A673 (cell line): ENCODE data around the gene TMEM8B. TPM values are rescaled to one million over a fixed set of nuclear protein-coding genes. Genes with fewer than 3 reads are reported as not detected.

Experiments
- Bru-seq: library from RNA; stranded (reverse); fragments of 400-500 nt; gene quantifications from one replicate; lab custom pipeline; 2021; lab: Mats Ljungman, UMichigan
- BruChase-seq, 2 experiments: library from RNA; stranded (reverse); fragments of 400-500 nt; gene quantifications; one replicate each; lab custom pipeline; 2021; lab: Mats Ljungman, UMichigan
- BruUV-seq: library from RNA; stranded (reverse); fragments of 400-500 nt; replicated peaks from 2 replicates; lab custom pipeline; 2021; lab: Mats Ljungman, UMichigan
- CTCF ChIA-PET: fragments of 300-600 bp; sonication (Branson Sonifier 250); formaldehyde crosslinking; loops from one replicate; lab custom pipeline; 2022; ENCODE audit warnings: antibody characterized with exemption; lab: Charles Lee
- POLR2A ChIA-PET: fragments of 300-600 bp; sonication (Branson Sonifier 250); formaldehyde crosslinking; loops from one replicate; lab custom pipeline; 2022; ENCODE audit warnings: antibody characterized with exemption; ENCODE audit not compliant: low non-redundant PET; lab: Charles Lee
- DNase-seq: peaks from one replicate; pipeline ENCODE4 v3.0.0-alpha.2; 2015; ENCODE audit warnings: low spot score
- H3K27ac ChIP-seq: fragments of 200-600 bp; sonication (generic); 2 replicates; pipeline ENCODE4 v1.5.1; 2016; ENCODE audit warnings: mixed run types, low read depth, mild to moderate bottlenecking, mixed read lengths, antibody characterized with exemption, low read length; ENCODE audit not compliant: poor library complexity, severe bottlenecking
- H3K27me3 ChIP-seq: fragments of 200-600 bp; sonication (generic); replicated peaks from 2 replicates; pipeline ENCODE4 v1.6.1; 2017; ENCODE audit warnings: mixed run types, low read depth, mild to moderate bottlenecking, mixed read lengths, antibody characterized with exemption, low read length; ENCODE audit not compliant: insufficient read depth, poor library complexity
- H3K36me3 ChIP-seq: fragments of 200-600 bp; sonication (generic); 2 replicates; pipeline ENCODE4 v1.6.1; 2016; ENCODE audit warnings: mixed run types, mild to moderate bottlenecking, mixed read lengths, antibody characterized with exemption, low read length; ENCODE audit not compliant: insufficient read depth, poor library complexity, severe bottlenecking
- H3K4me1 ChIP-seq: fragments of 200-600 bp; sonication (generic); 2 replicates; pipeline ENCODE4 v1.6.1; 2017; ENCODE audit warnings: mixed run types, mild to moderate bottlenecking, mixed read lengths, antibody characterized with exemption, low read length; ENCODE audit not compliant: insufficient read depth, poor library complexity, severe bottlenecking
- H3K4me3 ChIP-seq: fragments of 200-600 bp; sonication (generic); 2 replicates; pipeline ENCODE4 v1.5.1; 2016; ENCODE audit warnings: low read depth, mixed run types, mild to moderate bottlenecking, mixed read lengths, low read length; ENCODE audit not compliant: poor library complexity, severe bottlenecking
- H3K9me3 ChIP-seq: fragments of 200-600 bp; sonication (generic); 2 replicates; pipeline ENCODE4 v1.6.1; 2016; ENCODE audit warnings: mixed run types, low read depth, mild to moderate bottlenecking, mixed read lengths, antibody characterized with exemption, low read length; ENCODE audit not compliant: poor library complexity, severe bottlenecking
- CTCF ChIP-seq: fragments of 300-800, 200-600 bp; sonication (generic); conservative IDR thresholded peaks from 2 replicates; pipeline ENCODE4 v1.5.1; 2017; ENCODE audit warnings: low read depth, mild to moderate bottlenecking, antibody characterized with exemption, low read length, moderate library complexity, mixed read lengths
- EZH2 ChIP-seq: fragments of 200-600 bp; sonication (generic); IDR thresholded peaks from 2 replicates; pipeline ENCODE4 v1.6.1; 2017; ENCODE audit warnings: borderline replicate concordance, low read depth, mild to moderate bottlenecking, mixed read lengths, antibody characterized with exemption, low read length; ENCODE audit not compliant: poor library complexity, severe bottlenecking
- intact Hi-C: fragments of 100-400 bp; cut with micrococcal nuclease; formaldehyde crosslinking; loops from one replicate; pipeline ENCODE4 v1.10.0; 2022; ENCODE audit not compliant: unreplicated experiment
- long read RNA-seq: library from polyadenylated mRNA; stranded (forward); transcript quantifications from one replicate; pipeline ENCODE4 v2.0.0, GENCODE V29; 2022
- total RNA-seq: library from RNA; stranded (reverse); gene quantifications from 2 replicates; pipeline ENCODE4 v1.2.3, GENCODE V29; 2021

The TMEM8B gene
- total RNA-seq (6.9 and 10.9 TPM in 2 replicates), Bru-seq, nascent RNA (percentile 39 among the genes with signal in this experiment), BruChase-seq, experiment 1, labeled RNA remaining after a 2-hour chase (percentile 48 among the genes with signal in this experiment), BruChase-seq, experiment 2, labeled RNA remaining after a 6-hour chase (percentile 43 among the genes with signal in this experiment)
- long read RNA-seq, partial matches to known transcripts, result 6 of 15 reads
- long read RNA-seq, other reads (novel, unspliced or antisense), result 8 of 15 reads

DNA sequence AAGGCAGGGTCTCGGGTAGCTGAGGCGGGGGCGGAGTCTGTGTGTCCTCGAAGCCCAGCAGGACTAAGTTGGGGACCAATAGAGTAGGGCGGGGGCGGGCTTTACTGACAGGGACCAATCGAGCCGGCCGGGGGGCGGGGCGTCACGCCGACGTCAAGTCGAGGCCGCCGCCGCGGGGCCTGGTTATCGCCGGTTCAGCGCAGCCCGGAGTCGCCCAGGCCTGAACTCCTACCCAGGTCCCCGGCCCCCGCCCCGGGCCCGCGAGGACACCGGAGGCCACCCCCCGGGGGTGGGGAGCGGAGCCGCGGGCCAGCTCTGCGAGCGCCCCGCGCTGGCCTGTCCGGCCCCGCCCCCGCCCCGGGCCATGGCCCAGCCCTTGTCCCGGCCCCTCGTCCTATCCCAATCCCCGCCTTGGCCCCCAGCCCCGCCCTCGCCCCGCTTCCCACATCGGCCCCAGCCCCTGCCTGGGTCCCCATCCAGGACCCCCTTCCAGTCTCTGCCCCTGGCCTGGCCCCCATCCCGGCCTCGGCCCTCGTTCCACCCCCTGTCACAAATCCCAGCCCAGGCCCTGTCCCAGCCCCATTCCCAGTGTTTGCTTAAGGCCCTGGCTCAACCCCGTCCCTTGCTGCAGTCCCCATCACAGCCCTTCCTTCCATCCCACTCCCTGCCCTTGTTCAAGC is at the start of gene TMEM8B:
Gene TMEM8B (plus strand): TSS at position 145 of the 680 bp plus-strand sequence. CDS start 220 bp downstream, at position 365.
- Histone ChIP-seq H3K36me3 (no peaks in the 10 kb centered on the region), H3K27me3 (no peaks in the 10 kb centered on the region), H3K27ac (peak within 1 kb of the TSS; percentile 63), H3K4me3 (peak within 1 kb of the TSS; percentile 61), H3K9me3 (no peaks in the 10 kb centered on the region), H3K4me1 (peaks cover 9% of the 10 kb centered on the region)
- TF ChIP-seq CTCF (no peak), EZH2 (no peak)
- ChIA-PET POLR2A (interaction anchor here (0.6 kb wide), 1 partner anchor 70 kb away, joined by 10 read pairs; no protein-coding TSS in a partner anchor), CTCF (interaction anchor here (1.1 kb wide), 1 partner anchor 74 kb away, joined by 9 read pairs; no protein-coding TSS in a partner anchor)
- DNase-seq, result peak; percentile 96
- BruUV-seq, result no TSS peak
- intact Hi-C loops, result loop anchor here (5.0 kb wide), 1 partner anchor 53 kb away; no protein-coding TSS in a partner anchor

GRCh38 chr9:35781066-35781465 is 48.0 kb upstream of the TMEM8B start:
- Histone ChIP-seq H3K27me3 (no peaks in the 10 kb centered on the region), H3K36me3 (no peaks in the 10 kb centered on the region), H3K9me3 (no peaks in the 10 kb centered on the region), H3K4me1 (no peaks in the 10 kb centered on the region), H3K27ac (no peak overlapping the region), H3K4me3 (no peak overlapping the region)
- intact Hi-C loops, result no loop called here
- no peak for DNase-seq
- BruUV-seq, result no TSS peak
- ChIA-PET CTCF (no interaction called here), POLR2A (no interaction called here)
- TF ChIP-seq EZH2 (no peak), CTCF (no peak)

DNA sequence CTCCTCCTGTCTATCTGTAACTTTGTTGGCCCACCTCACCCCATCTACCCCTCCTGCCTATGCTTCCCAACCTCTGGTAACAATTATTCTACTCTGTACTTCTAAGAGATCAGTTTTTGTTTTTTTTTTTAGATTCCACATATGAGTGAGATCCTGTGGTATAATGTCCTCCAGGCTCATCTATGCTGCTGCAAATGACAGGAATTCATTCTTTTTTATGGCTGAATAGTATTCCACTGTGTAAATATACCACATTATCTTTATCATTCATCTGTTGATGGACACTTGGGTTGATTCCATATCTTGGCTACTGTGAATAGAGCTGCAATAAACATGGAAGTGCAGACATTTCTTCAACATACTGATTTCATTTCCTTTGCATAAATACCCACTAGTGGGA is 45.6 kb upstream of the TMEM8B start:
- H3K4me1 ChIP-seq, result no peaks in the 10 kb centered on the region
- POLR2A ChIA-PET, result no interaction called here
- H3K9me3 ChIP-seq, result no peaks in the 10 kb centered on the region
- no peak for TF ChIP-seq CTCF
- TF ChIP-seq EZH2, result no peak
- no peaks in the 10 kb centered on the region for H3K36me3 ChIP-seq
- no TSS peak for BruUV-seq
- H3K27ac ChIP-seq, result no peak overlapping the region
- no peak for DNase-seq
- no peak overlapping the region for H3K4me3 ChIP-seq
- H3K27me3 ChIP-seq, result no peaks in the 10 kb centered on the region
- CTCF ChIA-PET, result no interaction called here
- intact Hi-C loops, result no loop called here
